Caco-2 (cell line): ENCODE results near the gene CRTC1. TPM values are rescaled to one million over a fixed set of nuclear protein-coding genes. Genes with fewer than 3 reads are reported as not detected.
"Not testable (repeated sequence)": the region's sequence is repeated elsewhere in the genome, so short reads cannot be mapped to it uniquely, and the experiment has no call there.

ENCODE experiments used
- BruUV-seq: library from RNA; stranded (reverse); fragments of 400-500 nt; replicated peaks from 2 replicates; lab custom pipeline; 2021; lab: Mats Ljungman, UMichigan
- CTCF ChIA-PET: fragments of 300-600 bp; sonication (Branson Sonifier 250); formaldehyde crosslinking; loops from one replicate; lab custom pipeline; 2022; ENCODE audit warnings: antibody characterized with exemption; lab: Charles Lee
- POLR2A ChIA-PET: fragments of 300-600 bp; sonication (Branson Sonifier 250); formaldehyde crosslinking; loops from one replicate; lab custom pipeline; 2022; ENCODE audit warnings: antibody characterized with exemption; lab: Charles Lee
- DNase-seq, 2 experiments: peaks; one replicate each; pipeline versions ENCODE4 v3.0.0 to v3.0.0-alpha.2; 2020 to 2022
- H3K27me3 ChIP-seq: replicated peaks from 2 replicates; pipeline ENCODE4 v1.6.0; 2011; ENCODE audit warnings: low read length; ENCODE audit not compliant: control insufficient read depth, insufficient read depth
- H3K36me3 ChIP-seq: 2 replicates; pipeline ENCODE4 v1.5.1; 2011; ENCODE audit warnings: low read length; ENCODE audit not compliant: control insufficient read depth, insufficient read depth
- H3K4me1 ChIP-seq: fragments of 250-450 bp; sonication (Bioruptor Pico); 2 replicates; pipeline ENCODE4 v1.5.1; 2020; ENCODE audit warnings: mild to moderate bottlenecking
- H3K4me3 ChIP-seq: 2 replicates; pipeline ENCODE4 v1.5.1; 2011; ENCODE audit warnings: low read depth, mild to moderate bottlenecking, control low read depth, low read length
- H3K9me3 ChIP-seq: fragments of 250-450 bp; sonication (Bioruptor Pico); 2 replicates; pipeline ENCODE4 v1.5.1; 2020; ENCODE audit warnings: mild to moderate bottlenecking, moderate library complexity
- H3K27ac Mint-ChIP-seq: one replicate; pipeline ENCODE4 v1.8.0; 2022; ENCODE audit warnings: mixed read lengths; ENCODE audit not compliant: unreplicated experiment
- H3K27me3 Mint-ChIP-seq: one replicate; pipeline ENCODE4 v1.8.0; 2022; ENCODE audit warnings: mixed read lengths; ENCODE audit not compliant: insufficient read depth, unreplicated experiment
- H3K36me3 Mint-ChIP-seq: one replicate; pipeline ENCODE4 v1.8.0; 2022; ENCODE audit warnings: mild to moderate bottlenecking, mixed read lengths; ENCODE audit not compliant: insufficient read depth, unreplicated experiment
- H3K4me1 Mint-ChIP-seq: one replicate; pipeline ENCODE4 v1.8.0; 2022; ENCODE audit warnings: low read depth, mixed read lengths; ENCODE audit not compliant: unreplicated experiment
- H3K4me3 Mint-ChIP-seq: one replicate; pipeline ENCODE4 v1.8.0; 2022; ENCODE audit warnings: mild to moderate bottlenecking, moderate library complexity, mixed read lengths; ENCODE audit not compliant: unreplicated experiment
- H3K9me3 Mint-ChIP-seq: one replicate; pipeline ENCODE4 v1.8.0; 2022; ENCODE audit warnings: mixed read lengths; ENCODE audit not compliant: unreplicated experiment
- intact Hi-C: fragments of 100-400 bp; cut with micrococcal nuclease; formaldehyde crosslinking; loops from one replicate; pipeline ENCODE4 v1.10.0; 2022; ENCODE audit not compliant: unreplicated experiment
- total RNA-seq: library from RNA; stranded (reverse); gene quantifications from 2 replicates; pipeline ENCODE4 v1.2.3, GENCODE V29; 2022
- TF ChIP-seq, protein P1 (sequence below), 2 experiments: fragments of 200-600 bp in 1 of 2; IDR thresholded peaks; 1 replicate in 1 of 2; 2 replicates in 1 of 2; pipeline versions ENCODE4 v1.5.1 to v1.8.0; 2011 to 2022; ENCODE audit warnings: antibody characterized with exemption in 1 of 2, control low read depth in 1 of 2, inconsistent platforms in 1 of 2, low read depth in 1 of 2, low read length in 1 of 2, mild to moderate bottlenecking in 1 of 2, moderate library complexity in 1 of 2; ENCODE audit not compliant: insufficient read depth in 1 of 2, severe bottlenecking in 1 of 2, unreplicated experiment in 1 of 2

CRTC1 gene
- total RNA-seq, 1 experiment from 2014 or later, result 13.8 TPM

DNA sequence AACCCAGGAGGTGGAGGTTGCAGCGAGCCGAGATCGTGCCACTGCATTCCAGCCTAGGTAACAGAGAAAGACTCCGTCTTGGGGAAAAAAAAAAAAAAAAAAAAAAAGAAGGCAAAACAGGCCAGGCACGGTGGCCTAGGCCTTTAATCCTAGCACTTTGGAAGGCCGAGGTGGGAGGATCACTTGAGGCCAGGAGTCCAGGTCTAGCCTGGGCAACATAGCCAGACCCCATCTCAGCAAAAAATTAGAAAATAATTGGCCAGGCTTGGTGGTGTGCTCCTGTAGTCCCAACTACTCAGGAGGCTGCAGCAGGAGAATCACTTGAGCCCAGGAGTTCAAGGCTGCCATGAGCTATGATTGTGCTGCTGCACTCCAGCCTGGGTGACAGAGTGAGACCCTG is 43.4 kb downstream of the CRTC1 start:
- Mint-ChIP-seq H3K4me1 (peaks cover 16% of the 10 kb centered on the region), H3K27ac (no peak overlapping the region), H3K9me3 (no peaks in the 10 kb centered on the region), H3K4me3 (no peak overlapping the region), H3K27me3 (no peaks in the 10 kb centered on the region), H3K36me3 (peaks cover 14% of the 10 kb centered on the region)
- no TSS peak for BruUV-seq
- no peaks in the 10 kb centered on the region for H3K9me3 ChIP-seq
- H3K4me1 ChIP-seq, result peaks cover 9% of the 10 kb centered on the region
- CTCF ChIA-PET, result no interaction called here
- POLR2A ChIA-PET, result interaction anchor here (0.7 kb wide), 1 partner anchor 13 kb away, joined by 5 read pairs; no protein-coding TSS in a partner anchor
- no peaks in the 10 kb centered on the region for H3K36me3 ChIP-seq
- no peak for DNase-seq
- no peaks in the 10 kb centered on the region for H3K27me3 ChIP-seq
- no peak overlapping the region for H3K4me3 ChIP-seq
- intact Hi-C loops, result no loop called here
- TF ChIP-seq, protein P1, sequence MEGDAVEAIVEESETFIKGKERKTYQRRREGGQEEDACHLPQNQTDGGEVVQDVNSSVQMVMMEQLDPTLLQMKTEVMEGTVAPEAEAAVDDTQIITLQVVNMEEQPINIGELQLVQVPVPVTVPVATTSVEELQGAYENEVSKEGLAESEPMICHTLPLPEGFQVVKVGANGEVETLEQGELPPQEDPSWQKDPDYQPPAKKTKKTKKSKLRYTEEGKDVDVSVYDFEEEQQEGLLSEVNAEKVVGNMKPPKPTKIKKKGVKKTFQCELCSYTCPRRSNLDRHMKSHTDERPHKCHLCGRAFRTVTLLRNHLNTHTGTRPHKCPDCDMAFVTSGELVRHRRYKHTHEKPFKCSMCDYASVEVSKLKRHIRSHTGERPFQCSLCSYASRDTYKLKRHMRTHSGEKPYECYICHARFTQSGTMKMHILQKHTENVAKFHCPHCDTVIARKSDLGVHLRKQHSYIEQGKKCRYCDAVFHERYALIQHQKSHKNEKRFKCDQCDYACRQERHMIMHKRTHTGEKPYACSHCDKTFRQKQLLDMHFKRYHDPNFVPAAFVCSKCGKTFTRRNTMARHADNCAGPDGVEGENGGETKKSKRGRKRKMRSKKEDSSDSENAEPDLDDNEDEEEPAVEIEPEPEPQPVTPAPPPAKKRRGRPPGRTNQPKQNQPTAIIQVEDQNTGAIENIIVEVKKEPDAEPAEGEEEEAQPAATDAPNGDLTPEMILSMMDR (IDR thresholded peaks at IDR 0.05; ENCODE audit: insufficient read depth in 1 of 2, low read depth in 1 of 2, low read length in 1 of 2, severe bottlenecking in 1 of 2, unreplicated experiment in 1 of 2), result no peak

DNA sequence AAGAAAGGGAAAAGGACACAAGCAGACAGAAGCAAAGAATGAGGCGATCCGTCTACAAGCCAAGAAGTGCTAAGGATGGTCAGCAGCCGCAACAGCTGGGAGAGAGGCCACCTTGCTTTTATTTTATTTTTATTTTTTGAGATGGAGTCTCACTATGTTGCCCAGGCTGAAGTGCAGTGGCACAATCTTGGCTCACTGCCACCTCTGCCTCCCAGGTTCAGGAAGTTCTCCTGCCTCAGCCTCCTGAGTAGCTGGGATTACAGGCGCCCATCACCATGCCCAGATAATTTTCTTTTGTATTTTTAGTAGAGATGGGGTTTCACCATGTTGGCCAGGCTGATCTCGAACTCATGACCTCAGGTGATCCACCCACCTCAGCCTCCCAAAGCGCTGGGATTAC is 44.1 kb downstream of the CRTC1 start:
- Mint-ChIP-seq H3K36me3 (peaks cover 14% of the 10 kb centered on the region), H3K4me1 (peaks cover 23% of the 10 kb centered on the region)
- H3K4me3 ChIP-seq, POLR2A ChIA-PET, H3K9me3 Mint-ChIP-seq, H3K27me3 ChIP-seq, BruUV-seq, H3K4me3 Mint-ChIP-seq, H3K27me3 Mint-ChIP-seq, CTCF ChIA-PET, H3K27ac Mint-ChIP-seq, intact Hi-C loops, DNase-seq, H3K36me3 ChIP-seq, H3K9me3 ChIP-seq: not testable (repeated sequence)
- peaks cover 15% of the 10 kb centered on the region for H3K4me1 ChIP-seq

DNA sequence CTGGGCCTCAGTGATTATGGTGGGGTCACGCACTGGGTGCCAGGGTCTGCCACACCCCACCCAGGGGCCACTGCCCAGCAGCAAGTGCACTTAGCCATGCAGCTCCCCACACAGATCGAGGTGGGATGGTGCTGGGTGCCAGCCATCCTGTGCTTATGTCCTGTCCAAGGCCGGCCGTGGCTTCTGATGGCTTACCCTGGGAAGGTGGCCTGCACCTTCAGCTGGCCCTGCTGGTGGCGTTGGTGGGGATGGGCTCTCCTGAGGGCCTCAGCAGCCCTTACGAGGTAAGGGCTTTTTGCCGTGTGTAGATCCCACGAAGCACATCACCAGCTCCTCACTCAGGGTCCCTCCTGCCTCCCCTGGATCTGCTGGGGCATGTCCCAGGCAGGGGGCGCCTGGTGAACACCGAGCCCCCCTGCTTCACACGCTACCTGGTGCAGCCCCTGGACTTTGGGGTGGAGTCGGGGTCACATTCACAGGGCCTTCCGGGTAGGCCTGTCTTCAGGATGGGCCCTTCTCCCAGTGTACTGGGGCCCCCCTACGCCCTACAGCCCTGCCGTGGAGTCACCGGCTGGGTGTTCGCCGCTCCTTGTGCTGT is 46.6 kb downstream of the CRTC1 start:
- no peaks in the 10 kb centered on the region for H3K9me3 ChIP-seq
- H3K27ac Mint-ChIP-seq, result no peak overlapping the region
- intact Hi-C loops, result no loop called here
- TF ChIP-seq, protein P1 (IDR thresholded peaks at IDR 0.05; ENCODE audit: insufficient read depth in 1 of 2, low read depth in 1 of 2, low read length in 1 of 2, severe bottlenecking in 1 of 2, unreplicated experiment in 1 of 2), result no peak
- ChIA-PET POLR2A (no interaction called here), CTCF (no interaction called here)
- no peak overlapping the region for H3K4me3 ChIP-seq
- no peak overlapping the region for H3K4me3 Mint-ChIP-seq
- peaks cover 17% of the 10 kb centered on the region for H3K4me1 Mint-ChIP-seq
- no peaks in the 10 kb centered on the region for H3K27me3 ChIP-seq
- H3K4me1 ChIP-seq, result peaks cover 23% of the 10 kb centered on the region
- peaks cover 7% of the 10 kb centered on the region for H3K36me3 Mint-ChIP-seq
- no peak for DNase-seq
- BruUV-seq, result no TSS peak
- no peaks in the 10 kb centered on the region for H3K27me3 Mint-ChIP-seq
- H3K9me3 Mint-ChIP-seq, result no peaks in the 10 kb centered on the region
- H3K36me3 ChIP-seq, result no peaks in the 10 kb centered on the region
